Activated T-helper 1 cell treated with anti-CD3 and anti-CD28 coated beads, Interleukin-12 subunit alpha, Interleukin-12 subunit beta, Interleukin-2, Interleukin-4 antibody, amounts not matched to agents 30 ng/mL and 10 ng/mL and 1 ng/mL, durations not matched to agents 14 hours and 24 hours and 36 hours (primary cell): Measurements from ENCODE around the gene LRRC37A2. TPM values are rescaled to one million over a fixed set of nuclear protein-coding genes. Genes with fewer than 3 reads are reported as not detected.
"Not testable (repeated sequence)": the region's sequence is repeated elsewhere in the genome, so short reads cannot be mapped to it uniquely, and the experiment has no call there.

Experiments used
- DNase-seq: peaks from one replicate; pipeline ENCODE4 v3.0.0; 2021; ENCODE audit warnings: low spot score
- H3K27ac Mint-ChIP-seq: one replicate; pipeline ENCODE4 v1.8.0; 2021; ENCODE audit warnings: mild to moderate bottlenecking, mixed read lengths
- H3K27me3 Mint-ChIP-seq: one replicate; pipeline ENCODE4 v1.8.0; 2022; ENCODE audit warnings: mild to moderate bottlenecking, moderate library complexity, mixed read lengths; ENCODE audit not compliant: insufficient read depth
- H3K36me3 Mint-ChIP-seq: one replicate; pipeline ENCODE4 v1.8.0; 2021; ENCODE audit warnings: low read depth, mixed read lengths
- H3K4me1 Mint-ChIP-seq: one replicate; pipeline ENCODE4 v1.8.0; 2021; ENCODE audit warnings: low read depth, mixed read lengths
- H3K4me3 Mint-ChIP-seq: one replicate; pipeline ENCODE4 v1.8.0; 2021; ENCODE audit warnings: mild to moderate bottlenecking, moderate library complexity, mixed read lengths
- H3K9me3 Mint-ChIP-seq: one replicate; pipeline ENCODE4 v1.8.0; 2021; ENCODE audit warnings: mixed read lengths
- intact Hi-C: fragments of 100-400 bp; cut with micrococcal nuclease; formaldehyde crosslinking; loops from one replicate; pipeline ENCODE4 v1.15.1; 2024
- total RNA-seq: library from RNA; stranded (reverse); gene quantifications from 2 replicates; pipeline ENCODE4 v1.2.3, GENCODE V29; 2022

LRRC37A2 gene
- total RNA-seq: 5.1 and 7.3 TPM in 2 replicates

DNA sequence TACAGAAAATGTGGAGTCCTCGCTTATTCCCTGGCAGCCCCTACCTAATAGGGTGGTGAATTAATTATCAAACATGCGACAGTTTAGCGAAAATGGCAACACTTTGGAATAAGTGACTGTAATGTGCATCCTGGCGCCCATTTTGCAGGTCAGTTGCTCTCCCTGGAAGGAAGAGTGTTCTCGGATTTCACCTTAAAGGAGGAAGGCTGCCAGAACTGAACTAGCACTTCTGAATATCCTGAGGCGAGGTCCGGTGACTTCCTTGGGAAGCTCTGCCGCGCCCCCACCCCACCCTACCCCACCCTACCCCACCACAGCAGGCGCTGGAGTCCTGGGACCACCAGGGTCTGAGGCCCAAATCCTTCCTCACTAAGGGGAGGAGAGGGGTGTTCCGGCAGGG is at the start of gene LRRC37A2:
TSS of gene LRRC37A2 (plus strand) at position 301 of the 400 bp plus-strand sequence. CDS start 245 bp downstream, outside the sequence.
- H3K9me3 Mint-ChIP-seq, H3K27me3 Mint-ChIP-seq, H3K4me3 Mint-ChIP-seq, H3K27ac Mint-ChIP-seq, H3K4me1 Mint-ChIP-seq, H3K36me3 Mint-ChIP-seq, DNase-seq, intact Hi-C loops: not testable (repeated sequence)

DNA sequence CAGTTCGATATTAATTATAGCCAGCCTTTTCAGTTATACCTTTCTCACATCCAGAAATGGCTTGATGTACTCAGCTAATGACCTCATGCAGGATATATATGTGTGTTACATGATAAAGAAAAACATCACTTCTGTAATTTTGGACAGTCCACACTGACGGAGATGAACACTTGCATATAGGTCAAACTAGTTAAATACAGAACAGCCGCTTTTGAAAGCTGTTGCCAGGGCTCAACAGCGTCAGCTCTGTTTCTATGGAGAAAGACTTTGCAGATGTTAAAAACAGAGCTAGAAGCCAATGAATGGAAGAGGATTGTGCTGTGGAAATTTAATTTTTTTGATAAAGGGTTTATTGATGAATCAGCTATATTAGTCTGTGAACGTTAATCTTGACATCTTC is 44.6 kb upstream of the LRRC37A2 start:
- DNase-seq, H3K4me3 Mint-ChIP-seq, H3K27ac Mint-ChIP-seq, H3K4me1 Mint-ChIP-seq, H3K27me3 Mint-ChIP-seq, H3K9me3 Mint-ChIP-seq, H3K36me3 Mint-ChIP-seq, intact Hi-C loops: not testable (repeated sequence)

GRCh38 chr17:46474489-46474888 is 37.8 kb upstream of the LRRC37A2 start:
- H3K4me1 Mint-ChIP-seq, H3K27me3 Mint-ChIP-seq, H3K27ac Mint-ChIP-seq, H3K9me3 Mint-ChIP-seq, H3K4me3 Mint-ChIP-seq, DNase-seq, intact Hi-C loops, H3K36me3 Mint-ChIP-seq: not testable (repeated sequence)

GRCh38 chr17:46475583-46475982 is 36.7 kb upstream of the LRRC37A2 start:
- H3K27me3 Mint-ChIP-seq, DNase-seq, intact Hi-C loops, H3K9me3 Mint-ChIP-seq, H3K36me3 Mint-ChIP-seq, H3K27ac Mint-ChIP-seq, H3K4me1 Mint-ChIP-seq, H3K4me3 Mint-ChIP-seq: not testable (repeated sequence)

- not testable (repeated sequence) for H3K27ac Mint-ChIP-seq, H3K4me3 Mint-ChIP-seq
These were observed 33.4 kb upstream of the LRRC37A2 start for GRCh38 chr17:46478823-46479222.

DNA sequence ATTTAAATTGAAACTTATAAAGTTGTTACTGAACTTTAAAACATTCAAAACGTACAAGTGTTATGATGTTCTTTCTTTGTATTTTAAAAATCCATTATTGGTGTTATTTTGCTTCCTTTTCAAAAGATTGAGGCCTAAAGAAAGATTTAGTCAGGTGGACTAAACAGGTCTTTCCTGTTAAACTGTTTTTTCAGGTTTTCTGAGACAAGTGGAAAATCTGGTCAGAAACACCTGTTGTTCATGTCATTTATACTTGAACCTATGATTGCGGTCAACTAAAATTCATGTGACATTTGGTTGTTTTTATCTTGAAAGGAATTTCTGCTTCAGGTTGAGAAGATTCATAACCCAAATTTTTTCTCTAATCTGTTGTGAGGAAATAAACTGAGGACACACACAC is 31.0 kb upstream of the LRRC37A2 start:
- H3K4me1 Mint-ChIP-seq, H3K27me3 Mint-ChIP-seq, H3K36me3 Mint-ChIP-seq, intact Hi-C loops, DNase-seq, H3K27ac Mint-ChIP-seq, H3K9me3 Mint-ChIP-seq, H3K4me3 Mint-ChIP-seq: not testable (repeated sequence)

More at GRCh38 chr17:46478823-46479222, 33.4 kb upstream of the LRRC37A2 start:
- H3K27me3 Mint-ChIP-seq, DNase-seq, H3K9me3 Mint-ChIP-seq, H3K36me3 Mint-ChIP-seq, intact Hi-C loops, H3K4me1 Mint-ChIP-seq: not testable (repeated sequence)

- H3K4me1 Mint-ChIP-seq, intact Hi-C loops, H3K27ac Mint-ChIP-seq, H3K4me3 Mint-ChIP-seq, H3K27me3 Mint-ChIP-seq, DNase-seq, H3K9me3 Mint-ChIP-seq, H3K36me3 Mint-ChIP-seq: not testable (repeated sequence)
These were observed 20.2 kb upstream of the LRRC37A2 start for GRCh38 chr17:46492021-46492420.

GRCh38 chr17:46499437-46500139 is 12.7 kb upstream of the LRRC37A2 start:
- H3K4me1 Mint-ChIP-seq, intact Hi-C loops, H3K27me3 Mint-ChIP-seq, H3K36me3 Mint-ChIP-seq, H3K9me3 Mint-ChIP-seq, DNase-seq, H3K4me3 Mint-ChIP-seq, H3K27ac Mint-ChIP-seq: not testable (repeated sequence)

- H3K36me3 Mint-ChIP-seq, H3K4me3 Mint-ChIP-seq, H3K4me1 Mint-ChIP-seq, intact Hi-C loops, H3K9me3 Mint-ChIP-seq, H3K27me3 Mint-ChIP-seq, H3K27ac Mint-ChIP-seq, DNase-seq: not testable (repeated sequence)
These were observed 6.4 kb upstream of the LRRC37A2 start for GRCh38 chr17:46505896-46506295.

GRCh38 chr17:46534716-46535115 is 22.4 kb downstream of the LRRC37A2 start:
- H3K4me1 Mint-ChIP-seq, DNase-seq, H3K27ac Mint-ChIP-seq, H3K9me3 Mint-ChIP-seq, intact Hi-C loops, H3K36me3 Mint-ChIP-seq, H3K27me3 Mint-ChIP-seq, H3K4me3 Mint-ChIP-seq: not testable (repeated sequence)

GRCh38 chr17:46548607-46549006 is 36.3 kb downstream of the LRRC37A2 start:
- H3K27me3 Mint-ChIP-seq, H3K27ac Mint-ChIP-seq, intact Hi-C loops, H3K4me3 Mint-ChIP-seq, H3K4me1 Mint-ChIP-seq, H3K9me3 Mint-ChIP-seq, DNase-seq, H3K36me3 Mint-ChIP-seq: not testable (repeated sequence)

- H3K27ac Mint-ChIP-seq, H3K27me3 Mint-ChIP-seq, DNase-seq, H3K4me3 Mint-ChIP-seq, H3K9me3 Mint-ChIP-seq, H3K4me1 Mint-ChIP-seq, H3K36me3 Mint-ChIP-seq, intact Hi-C loops: not testable (repeated sequence)
These were observed 46.9 kb downstream of the LRRC37A2 start for GRCh38 chr17:46559155-46559554.

GRCh38 chr17:46560048-46560447 is 47.8 kb downstream of the LRRC37A2 start:
- H3K36me3 Mint-ChIP-seq, intact Hi-C loops, H3K9me3 Mint-ChIP-seq, H3K27me3 Mint-ChIP-seq, DNase-seq, H3K4me1 Mint-ChIP-seq, H3K4me3 Mint-ChIP-seq, H3K27ac Mint-ChIP-seq: not testable (repeated sequence)

DNA sequence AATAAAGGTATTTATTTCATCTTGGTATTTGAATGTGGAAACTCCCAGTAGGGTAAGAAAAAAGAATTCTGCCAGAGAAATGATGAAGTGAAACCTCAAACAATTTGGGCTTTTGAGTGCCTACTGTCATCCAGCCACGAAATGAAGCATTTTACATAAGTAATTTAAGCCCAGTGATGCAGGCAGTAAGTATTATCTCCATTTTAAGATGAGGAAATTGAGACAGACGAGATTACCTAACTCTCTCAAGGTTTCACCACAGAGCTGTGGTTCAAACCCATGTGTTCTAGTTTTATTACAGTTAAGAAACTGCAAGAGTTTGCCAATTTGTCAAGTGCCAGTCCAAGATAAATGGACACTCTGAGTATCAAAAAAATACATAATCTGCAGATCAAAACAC is 54.0 kb downstream of the LRRC37A2 start:
- H3K36me3 Mint-ChIP-seq, H3K27ac Mint-ChIP-seq, H3K9me3 Mint-ChIP-seq, H3K27me3 Mint-ChIP-seq, H3K4me1 Mint-ChIP-seq, H3K4me3 Mint-ChIP-seq, intact Hi-C loops, DNase-seq: not testable (repeated sequence)
